Measurements from ENCODE around the gene PIAS1.
"Not testable (repeated sequence)": the region's sequence is repeated elsewhere in the genome, so short reads cannot be mapped to it uniquely, and the experiment has no call there.

PIAS1 gene

GRCh38 chr15:68053701-68054627 is at the start of gene PIAS1:
Gene PIAS1 (plus strand): TSS chr15:68054315. CDS start chr15:68054327, 12 bp downstream.
- peak; percentile 78 for DNase-seq

- DNase-seq = not testable (repeated sequence)
Measured at GRCh38 chr15:68007642-68008041, 46.5 kb upstream of the PIAS1 start.

GRCh38 chr15:68010361-68011153 is 43.6 kb upstream of the PIAS1 start:
- no peak for DNase-seq

- DNase-seq = no peak
Measured at GRCh38 chr15:68012911-68013310, 41.2 kb upstream of the PIAS1 start.

GRCh38 chr15:68014219-68014618 is 39.9 kb upstream of the PIAS1 start:
- no peak for DNase-seq

GRCh38 chr15:68015244-68015643 is 38.9 kb upstream of the PIAS1 start:
- no peak for DNase-seq

GRCh38 chr15:68017201-68017600 is 36.9 kb upstream of the PIAS1 start:
- no peak for DNase-seq

- no peak for DNase-seq
Measured at GRCh38 chr15:68018797-68019444, 35.2 kb upstream of the PIAS1 start.

- DNase-seq = no peak
Measured at GRCh38 chr15:68019814-68020525, 34.1 kb upstream of the PIAS1 start.

GRCh38 chr15:68020685-68021084 is 33.4 kb upstream of the PIAS1 start:
- DNase-seq = no peak

GRCh38 chr15:68022061-68022460 is 32.1 kb upstream of the PIAS1 start:
- no peak for DNase-seq

- DNase-seq = no peak
Measured at GRCh38 chr15:68023307-68024101, 30.6 kb upstream of the PIAS1 start.

- no peak for DNase-seq
Measured at GRCh38 chr15:68025835-68026424, 28.2 kb upstream of the PIAS1 start.

GRCh38 chr15:68027388-68027787 is 26.7 kb upstream of the PIAS1 start:
- DNase-seq = no peak

- DNase-seq = no peak
Measured at GRCh38 chr15:68028137-68028887, 25.8 kb upstream of the PIAS1 start.

- DNase-seq = no peak
Measured at GRCh38 chr15:68028888-68029207, 25.3 kb upstream of the PIAS1 start.

- DNase-seq = no peak
Measured at GRCh38 chr15:68029959-68030358, 24.2 kb upstream of the PIAS1 start.

- no peak for DNase-seq
Measured at GRCh38 chr15:68031404-68031803, 22.7 kb upstream of the PIAS1 start.

GRCh38 chr15:68032672-68033071 is 21.4 kb upstream of the PIAS1 start:
- no peak for DNase-seq

- no peak for DNase-seq
Measured at GRCh38 chr15:68034081-68034480, 20.0 kb upstream of the PIAS1 start.

Data from DMS153 (cell line).